Stromal cell of bone marrow (primary cell): Measurements from ENCODE around the gene USP24.
"Not testable (repeated sequence)": the region's sequence is repeated elsewhere in the genome, so short reads cannot be mapped to it uniquely, and the experiment has no call there.

Source experiments
- DNase-seq: peaks from one replicate; pipeline ENCODE4 v3.0.0-alpha.2; 2012; ENCODE audit warnings: low read depth

USP24 gene

DNA sequence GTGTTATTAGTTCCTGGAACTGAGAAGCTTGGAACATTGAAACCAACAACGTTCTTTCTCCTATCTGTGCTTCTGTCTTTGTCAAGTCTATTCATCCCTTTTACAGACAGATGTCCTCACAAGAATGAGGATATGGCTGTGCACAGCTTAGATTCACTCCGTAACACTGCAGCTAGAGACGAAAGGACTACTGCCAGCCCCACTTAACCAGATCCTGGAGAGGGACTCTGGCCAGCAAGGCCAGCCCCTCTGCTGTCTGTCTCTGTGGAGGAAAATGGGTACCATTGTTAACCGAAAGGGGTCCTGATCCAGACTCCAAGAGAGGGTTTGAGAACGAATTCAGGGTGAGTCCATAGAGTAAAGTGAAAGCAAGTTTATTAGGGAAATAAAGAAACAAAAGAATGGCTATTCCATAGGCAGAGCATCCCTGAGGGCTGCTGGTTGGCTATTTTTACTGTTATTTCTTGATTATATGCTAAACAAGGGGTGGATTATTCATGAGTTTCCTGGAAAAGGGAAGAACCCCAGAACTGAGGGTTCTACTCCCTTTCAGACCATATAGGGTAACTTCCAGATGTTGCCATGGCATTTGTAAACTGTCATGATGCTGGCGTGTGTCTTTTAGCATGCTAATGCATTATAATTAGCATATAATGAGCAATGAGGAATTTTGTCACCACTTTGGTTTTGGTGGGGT, 17.4 kb upstream of the USP24 start:
- DNase-seq: no peak

DNA sequence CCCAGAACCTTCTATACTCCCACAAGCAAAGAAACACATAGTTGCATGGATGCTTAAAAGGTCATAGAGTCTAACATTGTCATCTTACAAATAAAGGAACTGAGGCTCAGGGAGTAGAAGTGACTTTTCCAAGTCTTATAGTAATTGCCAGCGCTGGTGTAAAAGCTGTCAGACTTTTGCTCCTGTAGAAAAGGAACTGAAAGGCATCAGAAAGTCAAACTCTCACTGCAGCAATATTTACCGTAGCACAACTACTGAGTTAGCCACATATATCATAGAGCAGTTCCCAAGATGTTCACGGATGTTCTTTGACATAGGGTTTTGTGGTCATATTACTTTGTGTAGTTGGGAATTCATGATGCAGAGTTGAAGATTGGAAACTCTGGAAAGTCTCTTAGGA, 16.6 kb upstream of the USP24 start:
- no peak for DNase-seq

DNA sequence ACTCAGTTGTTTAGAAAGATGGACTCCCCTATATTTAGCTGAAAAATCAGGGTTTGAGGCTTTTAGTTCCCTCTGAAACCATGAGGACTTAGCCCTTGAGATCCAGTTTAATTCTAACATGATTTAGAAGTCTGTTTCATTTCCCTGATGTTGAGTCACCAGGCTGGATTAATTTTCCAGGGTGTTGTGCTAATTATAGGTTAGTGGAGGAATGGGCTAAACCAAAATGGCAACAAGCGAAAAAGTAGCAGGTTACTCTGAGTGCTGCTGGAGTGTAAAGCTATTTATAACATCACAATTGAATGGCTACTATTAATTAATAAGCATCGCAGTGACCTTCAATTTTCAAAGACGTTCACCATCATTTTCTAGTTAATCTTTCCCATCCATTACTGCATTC, 15.5 kb upstream of the USP24 start:
- no peak for DNase-seq

DNA sequence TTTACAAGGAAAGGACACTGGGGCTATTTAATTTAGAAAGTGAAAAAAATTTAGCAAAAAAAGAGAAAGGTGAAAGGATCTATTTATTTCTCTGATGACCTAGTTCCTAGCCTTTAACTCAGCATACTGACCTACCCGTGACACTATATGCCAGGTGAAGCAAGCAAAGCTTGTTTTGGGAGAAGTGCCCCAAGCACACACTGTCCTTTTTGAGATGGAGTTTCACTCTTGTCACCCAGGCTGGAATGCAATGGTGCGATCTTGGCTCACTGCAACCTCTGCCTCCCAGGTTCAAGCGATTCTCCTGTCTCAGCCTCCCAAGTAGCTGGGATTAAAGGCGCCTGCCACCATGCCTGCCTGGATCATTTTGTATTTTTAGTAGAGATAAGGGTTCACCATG, 14.6 kb upstream of the USP24 start:
- DNase-seq: not testable (repeated sequence)

DNA sequence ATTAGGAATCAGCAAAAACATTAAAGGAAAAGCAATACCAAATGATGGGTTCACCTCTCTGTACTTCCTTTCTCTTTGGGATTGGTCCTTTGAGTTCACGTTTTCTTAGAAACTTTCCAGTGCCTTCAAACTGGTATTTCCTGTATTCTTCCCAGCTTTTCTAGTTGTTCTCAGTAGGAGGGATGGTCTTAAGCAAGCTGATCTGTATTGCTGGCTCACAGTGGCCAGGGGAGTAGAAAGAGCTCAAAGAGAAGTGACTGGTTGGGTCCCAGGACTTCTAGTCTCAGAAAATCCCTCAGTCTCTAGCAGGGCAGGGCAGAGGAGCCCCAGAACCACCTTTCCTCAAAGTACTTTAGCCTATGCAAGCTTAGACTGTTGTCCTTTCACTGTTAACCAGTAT, 10.1 kb upstream of the USP24 start:
- DNase-seq: no peak

DNA sequence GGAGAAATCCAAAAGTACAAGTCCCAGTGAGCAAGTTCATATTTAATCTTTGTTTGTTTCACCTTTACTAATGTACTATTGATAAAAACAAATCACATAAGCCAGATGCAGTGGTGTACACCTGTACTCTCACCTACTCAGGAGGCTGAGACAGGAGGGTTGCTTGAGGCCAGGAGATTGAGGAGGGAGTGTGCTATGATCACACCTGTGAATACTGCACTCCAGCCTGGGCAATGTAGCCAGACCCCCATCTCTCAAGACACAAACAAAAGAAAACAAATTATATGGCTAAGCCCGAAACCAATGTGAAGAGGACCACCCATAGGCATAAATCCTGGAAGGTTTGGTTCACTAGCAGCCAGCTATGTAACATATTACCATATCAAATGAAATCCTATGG, 9.6 kb upstream of the USP24 start:
- DNase-seq: no peak

DNA sequence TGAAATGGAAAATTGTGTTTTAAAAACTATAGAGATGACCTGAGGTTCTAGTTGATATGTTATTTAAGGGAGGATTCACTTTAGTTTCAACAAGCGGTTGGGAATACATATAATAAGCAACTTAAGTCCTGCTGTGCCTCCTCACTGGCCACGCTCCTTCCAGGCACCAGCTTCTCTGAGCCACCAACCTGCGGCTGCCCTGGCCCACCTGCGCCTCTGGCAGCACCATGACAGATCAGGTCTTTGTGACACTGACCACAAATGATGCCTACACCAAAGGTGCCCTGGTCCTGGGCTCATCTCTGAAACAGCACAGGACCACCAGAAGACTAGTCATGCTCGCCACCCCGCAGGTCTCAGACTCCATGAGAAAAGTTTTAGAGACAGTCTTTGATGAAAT, 7.0 kb upstream of the USP24 start:
- no peak for DNase-seq

DNA sequence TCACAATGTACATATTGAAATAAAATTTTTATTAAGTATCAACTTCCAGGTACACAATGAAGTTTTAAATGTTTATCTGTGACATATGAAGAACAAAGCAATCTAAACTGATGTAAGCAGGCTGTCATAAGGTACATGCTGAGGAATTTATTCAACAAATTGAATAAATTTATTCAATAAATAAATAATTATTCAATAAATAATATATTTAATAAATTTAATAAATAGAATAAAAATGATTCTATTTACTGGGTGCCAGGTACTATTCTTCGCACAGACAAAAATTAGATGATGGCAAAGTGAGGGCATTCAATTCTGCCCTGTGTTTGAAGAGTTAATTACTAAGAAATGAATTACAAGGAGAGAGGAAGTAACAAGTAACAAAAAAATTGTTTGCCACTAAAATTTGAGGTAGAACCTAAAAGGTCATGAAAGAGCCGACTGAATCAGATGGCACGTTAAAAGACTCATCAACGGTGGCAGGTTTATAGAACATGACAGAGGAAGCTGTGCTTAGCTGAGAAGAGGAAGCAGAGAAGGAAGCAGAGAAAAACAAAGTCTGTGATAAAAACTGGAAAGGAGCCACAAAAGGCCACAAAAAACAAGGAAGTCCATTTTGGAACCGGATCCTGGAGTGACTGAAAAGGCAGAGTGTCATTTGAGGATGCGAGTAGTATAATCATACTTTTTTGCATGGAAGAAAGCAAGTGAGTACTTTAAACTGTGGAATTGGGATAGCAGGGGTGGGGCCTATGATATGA, 2.2 kb upstream of the USP24 start:
- no peak for DNase-seq

DNA sequence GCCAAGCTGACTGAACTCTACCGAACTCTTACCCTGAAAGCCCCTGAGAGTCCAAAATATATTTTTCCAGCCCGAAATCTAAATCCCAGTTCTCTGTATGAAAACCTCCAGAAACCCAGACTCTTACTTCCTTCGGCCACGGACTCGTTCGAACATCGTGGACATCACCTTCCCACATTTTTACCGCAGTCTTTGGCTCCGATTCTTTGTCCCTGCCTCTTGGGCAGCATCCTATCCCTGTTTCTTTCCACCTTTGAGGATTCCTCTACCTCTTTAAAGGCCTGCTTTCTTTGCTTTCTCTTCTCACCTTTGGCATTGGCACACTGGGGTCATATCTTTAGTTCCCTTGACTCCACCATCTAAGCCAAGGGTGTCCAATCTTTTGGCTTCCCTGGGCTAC, 932 bp upstream of the USP24 start:
- DNase-seq: no peak

DNA sequence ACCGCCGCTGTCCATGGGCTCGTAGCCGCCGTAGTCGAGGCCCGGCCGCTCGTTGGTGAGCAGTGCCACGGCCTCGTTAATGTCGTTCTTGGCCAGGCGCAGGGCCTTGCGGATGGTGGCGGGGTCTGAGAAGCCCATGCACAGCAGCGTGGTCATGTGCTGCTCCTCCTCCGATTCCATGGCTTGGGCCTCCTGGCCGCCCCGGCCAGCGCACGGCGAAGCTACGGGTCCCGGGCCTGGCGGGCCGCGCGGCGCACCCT, 300 bp downstream of the USP24 start:
- DNase-seq: no peak

DNA sequence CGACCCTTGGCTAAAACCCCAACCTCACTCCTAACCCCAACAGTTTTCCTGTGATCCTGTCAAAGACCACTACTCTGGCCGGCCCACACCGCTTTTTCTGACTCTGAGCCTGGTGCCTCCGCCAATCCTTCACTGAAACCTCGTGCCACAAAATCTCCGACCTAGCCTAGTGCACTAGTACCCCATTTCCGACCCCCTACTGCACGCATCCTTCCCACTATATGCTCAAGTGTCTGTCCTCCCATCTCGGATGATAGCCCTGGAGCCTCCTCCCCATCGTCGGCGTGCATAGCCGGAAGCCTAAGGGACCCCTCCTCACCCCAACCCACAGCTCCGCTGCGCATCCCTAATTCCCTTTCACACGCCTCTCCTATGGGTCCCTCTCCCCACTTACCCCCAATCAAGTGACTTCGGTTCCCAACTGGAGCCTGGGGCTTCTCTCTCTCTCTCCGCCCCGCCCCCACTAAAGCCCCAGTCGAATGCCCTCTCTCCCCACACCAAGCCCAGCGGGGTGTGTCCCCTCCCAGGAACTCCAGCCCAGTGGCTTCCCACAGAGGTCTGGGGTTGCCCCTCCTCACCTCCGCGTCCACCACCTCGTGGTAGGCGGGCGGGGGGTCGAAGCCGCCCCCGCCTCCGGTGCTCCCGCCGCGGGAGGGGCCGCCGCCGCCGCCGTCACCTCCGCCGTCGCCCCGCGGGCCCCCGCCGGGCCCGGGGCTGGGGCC, 791 bp downstream of the USP24 start:
- no peak for DNase-seq

DNA sequence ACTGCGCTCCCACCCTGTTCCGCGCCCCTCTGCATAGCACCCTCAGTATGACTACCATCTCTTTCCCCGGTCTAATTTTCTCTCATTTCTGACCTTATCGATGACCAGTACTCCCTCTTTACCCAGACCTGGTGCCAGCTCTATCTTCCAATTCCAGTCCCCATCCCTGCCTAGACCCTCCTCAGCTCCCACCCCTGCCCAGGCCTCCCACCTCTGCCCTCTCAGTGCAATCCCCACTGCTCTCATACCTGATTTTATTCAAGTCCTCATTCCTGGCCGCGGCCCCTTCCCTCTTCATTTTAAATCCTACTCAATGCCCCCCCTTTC, 1.3 kb downstream of the USP24 start:
- no peak for DNase-seq

DNA sequence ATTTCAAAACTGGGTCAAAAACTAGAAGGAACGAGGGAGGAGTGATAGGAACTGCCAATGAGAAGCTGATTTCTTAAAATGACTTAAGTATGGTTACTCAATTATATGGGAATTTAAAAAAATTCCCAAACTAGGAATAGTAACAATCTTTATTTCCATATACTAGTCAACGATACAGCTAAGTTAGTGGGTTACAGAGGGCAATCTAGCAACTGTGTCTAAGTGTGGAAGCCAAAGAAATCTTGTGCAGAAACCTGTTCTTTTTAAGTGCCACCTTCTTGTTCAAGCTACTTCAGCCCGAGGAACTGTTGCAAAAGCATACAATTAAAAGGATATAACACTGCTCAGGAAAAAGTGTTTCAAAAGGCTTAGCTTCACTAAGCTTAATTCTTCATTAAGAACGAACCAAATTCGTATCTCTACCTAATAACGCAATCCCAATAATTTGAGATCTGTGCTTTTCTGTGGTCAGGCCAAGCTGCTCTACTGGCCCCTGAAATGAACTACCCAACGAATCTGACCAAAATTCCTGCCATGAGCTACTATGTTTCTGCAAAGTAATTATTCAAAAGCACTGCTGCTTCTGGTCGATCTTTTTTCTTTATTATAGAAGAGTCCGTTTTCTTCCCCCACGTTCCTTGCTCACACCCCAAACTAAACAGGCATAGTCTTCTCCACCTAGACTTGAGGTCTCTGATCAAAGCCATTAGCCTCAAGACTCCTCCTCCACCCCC, 1.8 kb downstream of the USP24 start:
- DNase-seq: no peak

DNA sequence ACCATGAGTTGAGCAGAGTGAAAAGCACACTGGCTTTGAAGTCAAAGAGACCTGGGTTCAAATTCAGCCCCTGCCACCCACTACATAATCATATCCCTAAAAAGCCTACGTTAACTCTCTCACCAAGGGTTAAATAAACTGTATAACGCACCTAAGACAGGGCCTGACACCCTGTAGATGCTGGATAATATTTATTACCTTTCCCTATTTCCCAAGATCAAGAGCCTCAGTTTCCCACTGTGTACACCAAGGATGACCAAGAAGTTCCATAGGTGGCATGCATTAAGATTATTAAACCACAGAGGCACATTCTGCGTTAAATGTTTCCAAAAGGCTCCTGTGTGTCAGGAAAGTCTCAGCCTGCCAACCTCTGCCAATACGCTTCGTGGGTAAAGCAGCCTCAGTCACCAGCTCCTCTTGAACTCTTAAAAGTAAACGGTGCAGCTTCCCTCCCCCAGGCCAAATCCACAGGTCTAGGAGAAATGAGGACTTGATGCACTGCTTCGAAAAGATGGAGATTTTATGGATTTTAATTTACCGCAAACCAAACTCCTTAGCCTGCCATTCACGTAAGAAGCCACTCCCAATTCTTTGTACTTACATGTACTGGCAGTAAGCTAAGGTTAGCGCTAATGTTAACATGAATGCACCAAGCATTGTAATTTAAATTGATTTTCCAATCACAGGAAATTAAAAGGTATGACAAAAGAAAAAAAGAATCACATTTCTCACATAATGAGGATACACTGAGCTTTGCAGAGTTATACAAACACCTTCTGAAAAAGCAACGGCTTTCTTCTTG, 2.6 kb downstream of the USP24 start:
- no peak for DNase-seq

DNA sequence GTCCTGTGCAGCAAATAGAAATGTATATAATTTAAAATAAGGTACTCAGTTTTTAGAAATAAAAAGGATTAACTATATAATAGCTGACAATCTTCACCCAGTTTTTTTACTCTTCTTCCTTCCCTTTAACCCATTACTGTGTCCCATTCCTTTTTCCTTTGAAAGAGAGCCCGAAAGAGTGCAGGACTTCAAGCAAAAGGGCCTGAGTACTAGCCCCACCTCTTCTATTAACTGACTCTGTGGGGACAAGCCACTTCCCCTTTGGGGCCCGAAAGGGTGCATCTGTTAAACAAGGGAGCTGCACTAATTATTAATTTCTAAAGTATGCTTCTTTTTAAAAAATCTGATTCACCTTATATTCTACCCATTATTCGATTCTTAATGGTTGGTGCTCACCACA, 3.3 kb downstream of the USP24 start:
- no peak for DNase-seq

DNA sequence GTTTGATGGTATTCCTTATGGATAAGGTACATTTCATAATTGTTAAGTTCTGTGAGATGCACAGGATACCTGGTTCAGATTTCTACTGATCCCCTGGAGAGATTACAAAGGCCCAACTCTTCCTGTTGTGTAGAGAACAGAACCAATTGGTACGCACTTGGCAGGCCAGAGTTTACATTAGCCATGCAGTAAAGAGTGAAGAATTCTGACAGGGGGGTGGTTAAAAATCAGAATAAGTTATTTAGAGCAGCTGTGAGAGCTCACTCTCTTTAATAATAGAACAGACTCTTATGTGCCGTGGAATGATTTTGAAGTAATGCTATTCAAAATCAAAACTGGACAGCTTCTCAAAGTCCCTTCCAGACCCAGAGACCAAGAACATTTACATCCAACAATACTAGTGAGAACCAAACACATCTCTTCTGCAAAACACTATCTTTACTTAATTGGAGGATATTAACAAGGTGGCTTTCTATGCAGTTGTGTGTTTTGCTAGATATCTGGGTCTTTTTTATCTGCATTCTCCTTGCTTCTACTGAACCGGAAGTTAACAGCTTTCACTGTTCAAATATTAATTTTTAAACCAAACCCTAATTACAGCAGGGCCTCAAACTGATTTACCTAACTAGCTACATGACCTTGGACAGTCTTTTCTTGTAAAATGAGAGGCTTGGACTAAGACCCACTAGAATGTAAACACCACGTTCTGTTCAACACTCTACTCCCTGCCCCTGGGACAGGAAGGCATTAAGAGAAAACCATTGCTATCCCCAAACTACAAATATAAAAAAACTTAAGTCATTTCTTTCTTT, 4.0 kb downstream of the USP24 start:
- no peak for DNase-seq

DNA sequence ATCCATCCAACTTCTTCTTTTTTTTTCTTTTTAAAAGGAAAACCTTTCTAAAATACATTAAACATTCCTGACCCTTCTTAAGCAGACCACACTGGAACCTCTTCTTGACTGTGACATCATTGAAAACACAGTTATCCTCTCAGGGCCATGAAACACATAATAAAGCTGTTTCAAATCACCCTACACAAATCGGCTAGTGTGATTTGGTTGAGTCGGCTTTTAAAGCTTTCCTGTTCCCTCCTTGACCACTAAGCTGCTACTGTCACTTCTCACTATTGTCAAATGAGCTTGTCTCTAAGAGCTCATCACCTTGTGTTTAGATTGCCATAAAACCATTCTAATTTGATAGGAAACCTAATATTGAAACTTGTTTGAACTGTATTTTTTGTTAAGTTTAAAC, 5.9 kb downstream of the USP24 start:
- no peak for DNase-seq

DNA sequence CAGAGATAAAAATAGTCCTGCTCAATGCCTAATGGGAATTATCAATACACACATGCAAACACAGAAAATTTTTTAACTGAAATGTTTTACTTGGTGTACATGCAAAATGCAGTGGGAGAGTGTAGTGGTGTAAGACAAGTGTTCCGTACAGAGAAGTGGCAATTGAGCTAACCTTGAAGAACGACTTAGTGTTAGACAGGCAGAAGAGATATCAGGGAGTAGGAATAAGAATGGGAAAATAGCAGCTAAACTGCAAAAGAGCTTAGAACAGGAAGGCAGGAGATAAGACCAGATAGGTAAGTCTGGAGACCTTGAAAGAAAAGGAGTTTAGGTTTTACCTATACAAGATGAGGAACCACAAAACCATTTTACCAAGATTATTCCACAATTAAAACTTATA, 9.0 kb downstream of the USP24 start:
- no peak for DNase-seq

DNA sequence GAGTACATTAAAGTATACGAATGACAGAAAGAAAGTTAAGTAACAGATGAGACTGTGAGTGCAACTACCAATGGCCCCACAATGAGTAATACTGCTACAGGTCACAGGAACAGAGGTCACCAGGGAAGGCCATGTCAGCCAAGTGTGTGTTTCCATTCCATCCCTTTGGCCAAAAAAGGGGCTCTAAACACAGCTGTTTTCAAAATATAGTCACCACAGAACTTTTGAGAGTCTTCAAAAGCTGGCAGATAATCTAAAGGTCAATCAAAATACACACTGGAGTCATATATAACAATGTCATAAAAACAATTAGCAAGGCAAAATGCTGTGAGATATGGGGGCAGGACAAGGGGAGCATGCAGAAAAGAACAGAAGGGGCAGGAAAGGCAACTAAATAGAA, 10.2 kb downstream of the USP24 start:
- DNase-seq: no peak

DNA sequence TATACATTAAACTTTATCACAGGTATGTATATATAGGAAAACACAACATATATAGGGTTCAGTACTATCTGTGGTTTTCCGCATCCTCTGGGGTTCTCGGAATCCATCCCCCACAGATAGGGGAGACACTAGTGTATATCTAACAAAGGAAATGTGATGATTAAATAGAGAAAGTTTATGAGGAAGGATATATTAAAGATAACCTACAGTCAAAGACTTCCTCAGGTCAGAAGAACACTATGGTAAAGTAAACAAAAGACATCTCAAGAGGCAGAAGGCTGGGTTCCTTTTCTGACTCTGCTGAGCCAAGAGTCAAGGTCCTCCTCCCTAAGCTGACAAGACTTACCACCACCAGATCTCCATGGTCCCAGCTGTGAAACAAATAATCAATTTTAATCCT, 12.1 kb downstream of the USP24 start:
- no peak for DNase-seq

DNA sequence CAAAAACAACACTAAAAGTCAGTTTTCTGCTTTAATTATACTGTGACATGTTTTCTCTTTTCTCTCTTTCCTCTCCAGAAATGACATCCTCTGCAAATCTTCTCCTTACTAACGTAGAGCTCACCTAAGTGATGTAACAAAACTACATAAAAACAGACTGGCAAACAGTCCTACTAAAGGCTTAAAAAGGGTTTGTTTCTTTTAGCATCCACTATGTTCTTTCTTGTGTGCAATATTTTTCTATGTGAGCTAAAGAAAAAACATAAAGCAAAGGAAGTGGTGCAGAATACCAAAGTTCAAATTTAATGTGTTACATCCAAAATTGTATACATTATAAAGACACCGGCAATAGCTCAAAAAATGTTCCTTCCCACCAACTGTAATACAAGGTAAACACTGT, 14.5 kb downstream of the USP24 start:
- DNase-seq: no peak
